BE2C (cell line): ENCODE measurements around the gene CD58.
"Not testable (repeated sequence)": the region's sequence is repeated elsewhere in the genome, so short reads cannot be mapped to it uniquely, and the experiment has no call there.

Source experiments
- DNase-seq: peaks from one replicate; pipeline ENCODE4 v3.0.0-alpha.2; 2020
- H3K27me3 ChIP-seq: fragments of 250-450 bp; sonication (Bioruptor Pico); 2 replicates; pipeline ENCODE4 v1.5.1; 2020; ENCODE audit warnings: mild to moderate bottlenecking
- H3K36me3 ChIP-seq: fragments of 250-450 bp; sonication (Bioruptor Pico); 2 replicates; pipeline ENCODE4 v1.5.1; 2020; ENCODE audit warnings: mild to moderate bottlenecking
- H3K4me1 ChIP-seq: fragments of 250-450 bp; sonication (Bioruptor Pico); 2 replicates; pipeline ENCODE4 v1.5.1; 2020
- H3K4me3 ChIP-seq: 2 replicates; pipeline ENCODE4 v1.5.1; 2011; ENCODE audit warnings: low read depth, low read length
- H3K9me3 ChIP-seq: fragments of 250-450 bp; sonication (Bioruptor Pico); 2 replicates; pipeline ENCODE4 v1.5.1; 2020
- TF ChIP-seq, protein P1 (sequence below): IDR thresholded peaks from 2 replicates; pipeline ENCODE4 v1.5.1; 2012; ENCODE audit warnings: mild to moderate bottlenecking, low read depth, low read length

Gene CD58

DNA sequence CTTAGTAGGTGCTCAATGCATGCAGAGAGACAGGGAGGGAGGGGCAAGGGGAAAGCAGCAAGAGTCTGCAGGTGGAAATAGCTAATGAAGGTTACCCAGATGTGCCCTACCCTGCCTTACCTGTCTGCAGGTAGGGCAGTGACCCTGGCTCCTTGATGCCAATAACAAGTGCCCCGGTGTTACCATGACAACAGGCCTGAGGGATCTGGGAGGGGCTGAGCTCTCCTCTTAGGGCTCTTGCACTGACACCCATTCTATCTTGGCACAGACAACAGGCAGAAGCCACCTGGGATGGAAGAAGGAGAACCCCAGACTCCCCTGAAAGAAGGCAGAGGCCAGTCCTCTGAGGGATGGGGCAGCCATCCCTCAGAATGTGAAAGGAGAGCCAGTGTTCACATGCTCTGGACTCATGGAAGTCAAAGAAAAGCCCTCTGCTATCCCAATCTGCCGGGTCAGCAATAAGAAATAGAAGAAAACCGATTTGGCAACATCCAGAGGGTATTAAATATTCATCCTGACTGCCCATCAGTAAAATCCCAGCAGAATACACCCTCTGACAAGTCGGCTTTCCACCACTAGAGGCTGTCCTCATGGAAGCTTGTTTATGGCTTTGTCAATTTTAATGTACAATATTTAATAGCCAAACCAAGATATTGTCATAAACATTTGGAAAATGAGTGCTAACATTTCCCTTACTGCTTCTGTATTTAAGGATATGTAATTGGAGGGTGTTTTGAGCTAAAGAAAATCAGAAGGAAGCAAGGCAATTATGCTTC, 24.4 kb upstream of the CD58 start:
- H3K9me3 ChIP-seq, H3K4me3 ChIP-seq, DNase-seq, H3K4me1 ChIP-seq, H3K27me3 ChIP-seq, H3K36me3 ChIP-seq: not testable (repeated sequence)
- TF ChIP-seq, protein P1, sequence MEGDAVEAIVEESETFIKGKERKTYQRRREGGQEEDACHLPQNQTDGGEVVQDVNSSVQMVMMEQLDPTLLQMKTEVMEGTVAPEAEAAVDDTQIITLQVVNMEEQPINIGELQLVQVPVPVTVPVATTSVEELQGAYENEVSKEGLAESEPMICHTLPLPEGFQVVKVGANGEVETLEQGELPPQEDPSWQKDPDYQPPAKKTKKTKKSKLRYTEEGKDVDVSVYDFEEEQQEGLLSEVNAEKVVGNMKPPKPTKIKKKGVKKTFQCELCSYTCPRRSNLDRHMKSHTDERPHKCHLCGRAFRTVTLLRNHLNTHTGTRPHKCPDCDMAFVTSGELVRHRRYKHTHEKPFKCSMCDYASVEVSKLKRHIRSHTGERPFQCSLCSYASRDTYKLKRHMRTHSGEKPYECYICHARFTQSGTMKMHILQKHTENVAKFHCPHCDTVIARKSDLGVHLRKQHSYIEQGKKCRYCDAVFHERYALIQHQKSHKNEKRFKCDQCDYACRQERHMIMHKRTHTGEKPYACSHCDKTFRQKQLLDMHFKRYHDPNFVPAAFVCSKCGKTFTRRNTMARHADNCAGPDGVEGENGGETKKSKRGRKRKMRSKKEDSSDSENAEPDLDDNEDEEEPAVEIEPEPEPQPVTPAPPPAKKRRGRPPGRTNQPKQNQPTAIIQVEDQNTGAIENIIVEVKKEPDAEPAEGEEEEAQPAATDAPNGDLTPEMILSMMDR = peak; percentile 45

DNA sequence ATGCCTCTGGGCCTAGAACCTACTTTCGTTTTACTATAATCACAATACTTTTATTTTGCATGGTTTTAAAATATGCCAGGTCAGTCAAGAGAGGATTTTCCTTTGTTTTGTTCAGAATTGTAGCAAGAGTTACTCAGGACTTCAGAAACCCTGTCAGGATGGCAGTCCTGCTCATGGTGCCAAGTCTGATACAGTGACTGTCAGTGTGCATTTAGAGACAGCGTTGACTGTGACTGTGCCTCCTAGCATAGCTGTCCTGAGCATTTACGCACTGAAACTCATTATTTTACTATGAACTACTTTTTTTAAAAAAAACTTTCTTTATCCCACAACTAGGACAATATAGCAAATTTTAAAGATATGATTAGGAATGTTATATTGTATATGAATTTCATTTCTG, 23.2 kb upstream of the CD58 start:
- not testable (repeated sequence) for H3K36me3 ChIP-seq, H3K4me3 ChIP-seq, H3K9me3 ChIP-seq, DNase-seq, H3K27me3 ChIP-seq
- H3K4me1 ChIP-seq = peaks cover 11% of the 10 kb centered on the region

DNA sequence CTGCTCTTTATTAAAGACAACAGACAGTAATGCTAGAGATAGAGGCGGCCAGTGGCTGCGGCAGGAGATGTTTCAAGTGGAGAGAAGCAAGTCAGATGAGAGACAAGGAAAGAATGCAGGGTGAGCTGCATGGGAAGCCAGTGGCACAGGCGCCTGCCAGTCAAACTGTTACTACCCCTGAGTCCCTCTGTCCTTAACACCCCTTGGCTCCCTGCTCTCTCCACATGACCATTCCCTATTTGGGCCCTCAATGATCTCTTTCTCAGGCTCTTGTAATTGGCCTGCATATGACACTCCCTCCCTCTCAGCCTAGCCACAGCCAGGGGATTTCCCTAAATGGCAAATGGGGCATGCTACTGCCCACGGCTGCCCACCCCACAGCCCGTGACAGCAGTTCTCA, 22.6 kb upstream of the CD58 start:
- DNase-seq, H3K36me3 ChIP-seq: not testable (repeated sequence)
- H3K4me1 ChIP-seq = peaks cover 12% of the 10 kb centered on the region

DNA sequence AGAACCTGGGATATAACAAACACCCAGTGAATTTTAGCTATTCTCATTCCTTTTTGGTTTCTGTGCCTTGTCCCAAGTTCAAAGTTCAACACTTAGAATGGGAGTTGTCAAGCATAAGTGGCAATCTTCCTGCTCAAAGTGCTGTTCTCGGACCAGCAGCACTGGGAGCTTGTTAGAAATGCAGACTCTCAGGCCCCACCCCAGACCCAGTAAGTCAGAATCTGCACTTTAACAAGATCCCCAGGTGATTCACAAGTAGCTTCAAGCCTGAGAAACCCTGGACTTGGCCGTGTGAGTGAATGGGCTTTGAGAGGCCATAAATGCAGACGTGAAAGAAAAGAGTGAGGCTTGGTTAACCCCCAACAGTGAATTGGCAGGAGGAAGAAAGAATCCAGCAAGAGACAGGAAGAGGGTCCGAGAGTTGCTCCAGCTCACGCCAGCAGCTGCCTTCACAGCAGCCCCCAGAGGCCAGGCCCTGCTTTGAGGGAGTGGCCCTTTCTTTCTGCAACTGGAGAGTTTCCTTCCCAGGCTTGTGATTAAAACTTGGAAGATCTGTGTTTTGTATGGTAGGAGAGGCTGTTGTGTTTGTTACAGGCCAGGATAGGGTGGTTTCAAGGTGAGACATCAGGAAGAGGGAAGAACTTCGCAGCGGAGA, 21.3 kb upstream of the CD58 start:
- not testable (repeated sequence) for DNase-seq, H3K27me3 ChIP-seq, H3K4me3 ChIP-seq, H3K36me3 ChIP-seq, H3K9me3 ChIP-seq
- H3K4me1 ChIP-seq = peaks cover 12% of the 10 kb centered on the region

More for the DNA sequence above, 22.6 kb upstream of the CD58 start:
- H3K27me3 ChIP-seq, H3K9me3 ChIP-seq, H3K4me3 ChIP-seq: not testable (repeated sequence)

DNA sequence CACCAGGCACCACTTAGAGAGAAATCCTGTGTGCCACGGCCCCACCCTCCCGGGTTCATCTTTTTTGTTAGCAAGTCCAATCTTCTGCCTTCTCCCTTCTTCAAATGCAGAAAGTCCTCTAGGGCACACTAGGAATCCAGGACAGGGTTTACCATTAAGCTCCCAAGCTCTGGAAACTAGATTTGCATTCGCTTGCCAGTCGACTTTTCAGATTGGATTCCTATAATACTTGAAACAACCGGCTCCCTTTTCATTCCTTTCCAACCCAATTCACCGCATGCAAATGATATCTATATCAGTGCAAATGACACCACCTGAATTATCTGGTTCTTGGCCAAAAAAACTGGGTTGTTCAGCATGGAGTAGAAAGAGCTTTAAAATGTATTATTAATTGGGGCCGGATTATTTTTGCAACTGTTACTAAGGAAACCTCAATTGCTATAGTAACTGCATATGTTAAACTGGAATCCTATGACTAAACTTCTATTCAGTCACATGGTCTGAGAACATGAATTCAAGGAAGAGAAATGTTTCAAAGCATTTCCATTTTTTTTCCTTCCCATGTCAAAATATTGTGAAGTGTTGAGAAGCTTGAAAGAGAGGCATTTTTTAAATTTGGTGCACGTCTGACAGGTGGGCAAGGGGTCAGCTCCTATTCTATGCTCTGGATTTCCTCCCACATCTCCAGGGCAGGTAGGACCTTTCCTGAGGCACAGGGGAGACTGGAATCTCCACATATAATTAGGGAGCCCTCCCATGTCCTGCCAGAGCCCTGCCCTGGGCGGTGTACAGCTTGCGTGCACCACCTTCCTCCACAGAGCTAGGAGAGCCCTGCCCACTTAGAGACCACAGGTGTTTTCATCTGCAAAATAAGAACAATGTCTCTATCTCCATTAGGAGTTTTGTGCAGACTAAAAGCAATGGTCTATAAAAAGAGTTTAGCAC, 20.5 kb upstream of the CD58 start:
- H3K27me3 ChIP-seq, DNase-seq, H3K4me1 ChIP-seq, H3K4me3 ChIP-seq, H3K9me3 ChIP-seq, H3K36me3 ChIP-seq: not testable (repeated sequence)

DNA sequence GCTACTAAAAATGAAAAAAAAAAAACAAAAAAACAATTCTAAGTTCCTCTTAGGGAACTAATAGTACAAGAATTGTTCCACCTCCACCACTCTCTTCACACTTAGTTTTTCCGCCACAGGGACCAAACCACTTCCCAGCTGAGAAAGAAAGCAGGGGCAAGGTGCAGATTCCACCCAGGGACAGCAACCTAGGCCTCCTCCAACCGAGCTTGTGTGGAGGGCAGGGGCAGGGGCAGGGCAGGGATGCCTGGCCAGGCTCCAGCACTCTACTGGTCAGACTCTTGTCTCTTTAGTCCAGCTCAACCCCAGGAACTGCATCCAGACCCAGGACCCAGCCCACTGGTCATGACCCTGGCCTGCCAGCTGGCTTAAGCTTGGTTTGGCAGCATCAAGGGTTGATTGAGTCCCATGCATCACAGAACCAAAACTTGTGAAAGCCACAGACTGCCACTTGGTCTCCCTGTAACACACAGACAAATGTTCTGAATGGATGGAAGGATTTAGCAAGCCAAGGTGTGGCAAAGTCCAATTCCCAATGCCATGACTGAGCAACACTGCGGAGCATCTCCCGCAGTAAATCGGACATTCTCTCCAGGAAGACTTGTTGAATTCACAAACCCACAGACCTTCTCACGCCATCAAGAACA, 19.7 kb upstream of the CD58 start:
- DNase-seq, H3K9me3 ChIP-seq, H3K36me3 ChIP-seq, H3K27me3 ChIP-seq, H3K4me1 ChIP-seq, H3K4me3 ChIP-seq: not testable (repeated sequence)

DNA sequence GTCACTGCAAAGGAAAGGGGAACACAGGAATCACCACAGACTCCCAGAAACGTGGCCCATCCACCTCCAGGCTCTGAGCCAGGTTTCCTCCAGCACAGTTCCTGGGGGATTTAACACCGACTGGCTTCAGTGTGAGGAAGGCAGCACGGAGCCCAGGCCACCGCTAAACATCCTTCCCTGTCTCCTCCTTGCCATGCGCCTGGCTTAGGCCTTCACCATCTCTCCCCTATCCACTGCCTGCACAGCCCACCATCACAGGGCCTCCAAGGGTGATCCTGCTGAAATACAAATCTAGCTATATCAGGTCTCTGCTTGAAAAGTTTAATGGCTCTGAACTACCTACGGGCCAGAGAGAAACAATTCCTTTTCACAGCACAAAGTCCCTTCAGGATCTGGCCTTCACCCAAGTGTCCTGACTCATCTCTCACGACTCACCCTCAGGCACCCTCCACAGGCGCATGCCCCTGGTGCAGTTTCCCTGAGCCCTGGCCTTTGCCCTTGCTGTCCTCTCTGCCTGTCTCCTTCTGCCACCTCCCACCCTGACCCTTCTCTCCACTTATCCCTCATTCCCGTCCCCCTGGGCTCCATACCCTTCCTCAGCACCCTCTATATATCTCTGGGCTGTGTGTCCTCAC, 18.4 kb upstream of the CD58 start:
- DNase-seq = peak; percentile 35
- H3K36me3 ChIP-seq, H3K4me3 ChIP-seq: not testable (repeated sequence)

DNA sequence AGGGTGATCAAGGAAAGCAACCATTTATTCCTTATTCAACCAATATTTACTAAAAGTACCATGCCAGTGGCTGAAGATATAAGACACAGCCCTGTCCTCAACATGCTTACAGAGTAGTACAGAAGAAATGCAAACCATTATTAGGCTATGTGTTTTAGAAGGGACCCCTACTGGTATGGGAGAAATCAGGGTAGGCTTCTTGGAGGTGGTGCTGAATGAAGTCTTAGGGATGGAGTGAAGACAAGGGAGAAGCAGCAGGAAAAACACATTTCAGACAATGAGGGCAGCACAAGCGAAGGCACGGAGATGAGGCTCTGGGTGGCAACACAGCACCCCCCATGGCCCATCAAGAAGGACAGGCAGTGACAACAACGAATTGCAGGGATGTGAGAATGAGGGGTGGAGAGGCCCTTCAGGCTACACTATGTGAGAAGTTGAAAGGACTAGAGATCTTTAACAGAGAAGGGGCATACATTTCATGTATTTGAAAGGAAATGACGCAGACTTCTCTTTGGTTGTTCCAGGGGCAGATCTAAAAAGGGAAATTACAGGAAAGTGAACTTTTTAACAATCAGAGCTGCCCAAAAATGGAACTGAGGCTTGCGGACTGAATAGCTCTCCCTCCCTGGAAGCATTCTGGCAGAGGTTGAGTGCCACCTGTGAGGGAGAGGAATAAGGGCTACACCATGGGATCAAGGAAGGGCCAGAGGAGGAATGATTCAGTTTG, 16.8 kb upstream of the CD58 start:
- peaks cover 9% of the 10 kb centered on the region for H3K36me3 ChIP-seq
- H3K27me3 ChIP-seq = no peaks in the 10 kb centered on the region
- no peaks in the 10 kb centered on the region for H3K9me3 ChIP-seq

More for the DNA sequence above, 18.4 kb upstream of the CD58 start:
- H3K9me3 ChIP-seq, H3K27me3 ChIP-seq, H3K4me1 ChIP-seq: not testable (repeated sequence)

More for the DNA sequence above, 16.8 kb upstream of the CD58 start:
- Histone ChIP-seq H3K4me3 (no peak overlapping the region), H3K4me1 (peaks cover 4% of the 10 kb centered on the region; the same call in 1 of the 2 replicates)
- TF ChIP-seq, protein P1 = no peak
- no peak for DNase-seq
